ACC112 (cell line): Measurements from ENCODE around the gene MAP3K7.

ENCODE experiments used
- H2AFZ ChIP-seq: fragments of 200-600 bp; sonication (generic); one replicate; pipeline ENCODE4 v1.6.0; 2017; ENCODE audit warnings: antibody characterized with exemption, low read length; ENCODE audit not compliant: unreplicated experiment
- H3K27ac ChIP-seq: fragments of 200-600 bp; sonication (generic); 2 replicates; pipeline ENCODE4 v1.5.1; 2014; ENCODE audit warnings: low read depth, mild to moderate bottlenecking, antibody characterized with exemption, low read length, moderate library complexity
- H3K27me3 ChIP-seq: fragments of 200-600 bp; sonication (generic); 2 replicates; pipeline ENCODE4 v1.6.1; 2014; ENCODE audit warnings: mild to moderate bottlenecking, antibody characterized with exemption, low read length, moderate library complexity, mixed read lengths; ENCODE audit not compliant: insufficient read depth
- H3K36me3 ChIP-seq: fragments of 200-600 bp; sonication (generic); 2 replicates; pipeline ENCODE4 v1.6.1; 2016; ENCODE audit warnings: mild to moderate bottlenecking, antibody characterized with exemption, low read length, moderate library complexity, mixed read lengths; ENCODE audit not compliant: insufficient read depth
- H3K4me1 ChIP-seq: fragments of 200-600 bp; sonication (generic); one replicate; pipeline ENCODE4 v1.6.1; 2016; ENCODE audit warnings: low read length, mixed read lengths; ENCODE audit not compliant: insufficient read depth, unreplicated experiment, control insufficient read depth
- H3K4me3 ChIP-seq: fragments of 200-600 bp; sonication (generic); 2 replicates; pipeline ENCODE4 v1.5.1; 2014; ENCODE audit warnings: mild to moderate bottlenecking, low read depth, low read length
- H3K79me2 ChIP-seq: fragments of 200-600 bp; sonication (generic); one replicate; pipeline ENCODE4 v1.6.0; 2016; ENCODE audit warnings: low read length; ENCODE audit not compliant: control insufficient read depth, unreplicated experiment, insufficient read depth

MAP3K7 gene

GRCh38 chr6:90496258-90497016, 90.4 kb downstream of the MAP3K7 start:
- Histone ChIP-seq H3K4me3 (no peak overlapping the region), H3K36me3 (no peaks in the 10 kb centered on the region), H2AFZ (no peak overlapping the region), H3K4me1 (peaks cover 7% of the 10 kb centered on the region), H3K27me3 (no peaks in the 10 kb centered on the region), H3K79me2 (no peaks in the 10 kb centered on the region), H3K27ac (no peak overlapping the region)

GRCh38 chr6:90495216-90495817, 91.6 kb downstream of the MAP3K7 start:
- Histone ChIP-seq H3K27me3 (no peaks in the 10 kb centered on the region), H3K79me2 (no peaks in the 10 kb centered on the region), H3K4me3 (no peak overlapping the region), H3K36me3 (no peaks in the 10 kb centered on the region), H3K27ac (no peak overlapping the region), H2AFZ (no peak overlapping the region), H3K4me1 (peaks cover 7% of the 10 kb centered on the region)

GRCh38 chr6:90494067-90494780, 92.6 kb downstream of the MAP3K7 start:
- Histone ChIP-seq H2AFZ (no peak overlapping the region), H3K36me3 (no peaks in the 10 kb centered on the region), H3K79me2 (no peaks in the 10 kb centered on the region), H3K27me3 (no peaks in the 10 kb centered on the region), H3K4me1 (peaks cover 7% of the 10 kb centered on the region), H3K4me3 (no peak overlapping the region), H3K27ac (no peak overlapping the region)

- no peaks in the 10 kb centered on the region for H3K79me2 ChIP-seq
- peaks cover 7% of the 10 kb centered on the region for H3K4me1 ChIP-seq
- no peak overlapping the region for H2AFZ ChIP-seq
- H3K27ac ChIP-seq, result no peak overlapping the region
- H3K4me3 ChIP-seq, result no peak overlapping the region
- no peaks in the 10 kb centered on the region for H3K27me3 ChIP-seq
- no peaks in the 10 kb centered on the region for H3K36me3 ChIP-seq
Measured at GRCh38 chr6:90493332-90493731, 93.5 kb downstream of the MAP3K7 start.

- no peaks in the 10 kb centered on the region for H3K27me3 ChIP-seq
- no peaks in the 10 kb centered on the region for H3K79me2 ChIP-seq
- no peak overlapping the region for H2AFZ ChIP-seq
- H3K4me3 ChIP-seq, result no peak overlapping the region
- H3K36me3 ChIP-seq, result no peaks in the 10 kb centered on the region
- H3K4me1 ChIP-seq, result peaks cover 7% of the 10 kb centered on the region
- H3K27ac ChIP-seq, result no peak overlapping the region
Measured at GRCh38 chr6:90492798-90493197, 94.1 kb downstream of the MAP3K7 start.

- H2AFZ ChIP-seq, result no peak overlapping the region
- H3K4me1 ChIP-seq, result peaks cover 7% of the 10 kb centered on the region
- no peak overlapping the region for H3K4me3 ChIP-seq
- no peaks in the 10 kb centered on the region for H3K36me3 ChIP-seq
- H3K27ac ChIP-seq, result no peak overlapping the region
- no peaks in the 10 kb centered on the region for H3K27me3 ChIP-seq
- no peaks in the 10 kb centered on the region for H3K79me2 ChIP-seq
Measured at GRCh38 chr6:90492369-90492768, 94.5 kb downstream of the MAP3K7 start.

GRCh38 chr6:90490030-90490716, 96.7 kb downstream of the MAP3K7 start:
- Histone ChIP-seq H2AFZ (no peak overlapping the region), H3K4me3 (no peak overlapping the region), H3K36me3 (no peaks in the 10 kb centered on the region), H3K4me1 (peaks cover 7% of the 10 kb centered on the region), H3K27ac (no peak overlapping the region), H3K79me2 (no peaks in the 10 kb centered on the region), H3K27me3 (no peaks in the 10 kb centered on the region)

- Histone ChIP-seq H3K79me2 (no peaks in the 10 kb centered on the region), H3K27me3 (no peaks in the 10 kb centered on the region), H3K4me3 (no peak overlapping the region), H3K27ac (no peak overlapping the region), H3K4me1 (peaks cover 7% of the 10 kb centered on the region), H2AFZ (no peak overlapping the region), H3K36me3 (no peaks in the 10 kb centered on the region)
Measured at GRCh38 chr6:90488816-90489215, 98.1 kb downstream of the MAP3K7 start.

- Histone ChIP-seq H3K36me3 (no peaks in the 10 kb centered on the region), H3K4me1 (no peaks in the 10 kb centered on the region)
Measured at GRCh38 chr6:90485635-90486277, 101.1 kb downstream of the MAP3K7 start.

GRCh38 chr6:90484903-90485302, 102.0 kb downstream of the MAP3K7 start:
- no peaks in the 10 kb centered on the region for H3K4me1 ChIP-seq
- no peak overlapping the region for H2AFZ ChIP-seq
- no peak overlapping the region for H3K4me3 ChIP-seq
- H3K36me3 ChIP-seq, result no peaks in the 10 kb centered on the region
- H3K79me2 ChIP-seq, result no peaks in the 10 kb centered on the region
- no peaks in the 10 kb centered on the region for H3K27me3 ChIP-seq
- no peak overlapping the region for H3K27ac ChIP-seq

More at GRCh38 chr6:90485635-90486277, 101.1 kb downstream of the MAP3K7 start:
- H2AFZ ChIP-seq, result no peak overlapping the region
- no peak overlapping the region for H3K27ac ChIP-seq
- no peaks in the 10 kb centered on the region for H3K27me3 ChIP-seq
- H3K79me2 ChIP-seq, result no peaks in the 10 kb centered on the region
- H3K4me3 ChIP-seq, result no peak overlapping the region
